ENCODE data around the gene OR2Z1.

Gene OR2Z1

GRCh38 chr19:8682472-8682871 lies 39.0 kb upstream of the OR2Z1 start:
- TF ChIP-seq CTCF (IDR thresholded peaks at IDR 0.05; ENCODE audit: low read depth, low read length) = no peak
- DNase-seq (ENCODE audit: extremely low read depth, low read depth) = no peak

DNA sequence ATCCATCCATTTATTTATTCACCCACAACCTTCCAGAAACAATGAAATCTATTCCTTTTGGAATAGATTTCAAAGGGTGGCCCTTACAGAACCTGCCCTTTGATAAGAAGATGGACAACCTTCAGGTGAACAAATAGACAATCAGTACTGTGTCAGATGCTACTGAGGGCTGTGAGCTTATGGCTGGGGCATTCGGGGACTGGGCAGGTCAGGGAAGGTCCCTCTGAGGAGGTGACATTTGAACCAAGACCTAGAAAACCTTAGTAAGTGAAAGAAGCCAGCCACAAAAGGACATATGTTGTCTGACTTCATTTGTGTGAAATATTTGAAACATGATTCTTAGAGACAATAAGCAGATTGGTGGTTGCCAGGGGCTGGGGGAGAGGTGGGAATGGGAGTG lies 38.5 kb upstream of the OR2Z1 start:
- DNase-seq (ENCODE audit: extremely low read depth, low read depth) = no peak
- TF ChIP-seq CTCF (IDR thresholded peaks at IDR 0.05; ENCODE audit: low read depth, low read length) = no peak

GRCh38 chr19:8684001-8684902 lies 37.2 kb upstream of the OR2Z1 start:
- TF ChIP-seq CTCF (IDR thresholded peaks at IDR 0.05; ENCODE audit: low read depth, low read length) = no peak
- DNase-seq (ENCODE audit: extremely low read depth, low read depth) = no peak

GRCh38 chr19:8686549-8686948 lies 34.9 kb upstream of the OR2Z1 start:
- no peak for TF ChIP-seq CTCF (IDR thresholded peaks at IDR 0.05; ENCODE audit: low read depth, low read length)

GRCh38 chr19:8688930-8689329 lies 32.5 kb upstream of the OR2Z1 start:
- DNase-seq (ENCODE audit: extremely low read depth, low read depth) = no peak
- TF ChIP-seq CTCF (IDR thresholded peaks at IDR 0.05; ENCODE audit: low read depth, low read length) = no peak

More at GRCh38 chr19:8686549-8686948, 34.9 kb upstream of the OR2Z1 start:
- DNase-seq (ENCODE audit: extremely low read depth, low read depth) = no peak

DNA sequence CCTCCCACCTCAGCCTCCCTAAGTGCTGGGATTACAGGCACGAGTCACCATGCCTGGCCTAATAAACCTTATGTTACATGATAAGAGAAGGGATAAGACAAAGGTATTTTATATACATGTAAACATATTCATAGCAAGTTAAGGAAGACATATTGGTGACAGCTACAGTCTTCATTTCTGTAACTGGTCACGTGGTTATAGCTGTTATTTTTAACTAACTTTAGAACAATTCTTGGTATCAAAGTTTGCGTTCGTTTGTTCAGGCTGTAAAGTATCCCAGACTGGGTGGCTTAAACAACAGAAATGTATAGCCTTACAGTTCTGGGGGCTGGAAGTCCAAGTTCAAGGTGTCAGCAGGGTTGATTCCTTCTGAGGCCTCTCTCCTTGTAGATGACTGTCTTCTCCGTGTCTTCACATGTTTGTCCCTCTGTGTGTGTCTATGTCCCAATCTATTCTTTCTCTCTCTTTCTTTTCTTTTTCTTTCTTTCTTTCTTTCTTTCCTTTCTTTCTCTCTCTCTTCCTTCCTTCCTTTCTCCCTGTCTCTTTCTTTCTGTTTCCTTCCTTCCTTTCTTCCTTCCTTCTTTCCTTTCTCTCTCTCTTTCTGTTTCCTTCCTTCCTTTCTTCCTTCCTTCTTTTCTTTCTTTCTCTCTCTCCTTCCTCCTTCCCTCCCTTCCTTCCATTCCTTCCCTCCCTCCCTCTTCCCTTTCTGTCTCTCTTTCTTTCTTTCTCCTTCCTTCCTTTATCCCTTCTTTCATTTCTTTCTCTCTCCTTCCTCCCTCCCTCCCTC lies 30.5 kb upstream of the OR2Z1 start:
- no peak for TF ChIP-seq CTCF (IDR thresholded peaks at IDR 0.05; ENCODE audit: low read depth, low read length)
- no peak for DNase-seq (ENCODE audit: extremely low read depth, low read depth)

DNA sequence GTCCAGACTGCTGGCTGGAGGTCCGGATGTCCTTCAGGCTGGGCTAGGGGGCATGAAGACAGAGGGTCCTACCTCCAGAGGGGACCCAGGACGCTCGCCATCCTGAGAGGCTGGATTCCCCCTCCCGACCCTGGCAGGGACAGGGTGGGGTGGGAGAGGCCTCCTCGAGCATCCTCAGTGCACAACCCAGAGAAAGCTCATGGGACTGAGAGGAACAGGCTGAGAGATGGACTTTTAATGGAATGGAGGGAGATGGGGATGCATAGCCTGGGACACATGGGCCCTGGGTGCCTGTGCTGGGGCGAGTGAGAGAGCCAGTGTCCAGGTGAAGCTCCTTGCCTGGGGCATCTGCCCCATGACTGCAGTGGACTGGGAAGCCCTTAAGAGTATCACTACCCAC lies 25.9 kb upstream of the OR2Z1 start:
- no peak for DNase-seq (ENCODE audit: extremely low read depth, low read depth)
- no peak for TF ChIP-seq CTCF (IDR thresholded peaks at IDR 0.05; ENCODE audit: low read depth, low read length)

Measured in AG09319 (cell line).